Loucy (cell line): ENCODE measurements around the gene C10orf71.

ENCODE experiments used
- H2AFZ ChIP-seq: fragments of 200-600 bp; sonication (generic); 2 replicates; pipeline ENCODE4 v1.6.0; 2016; ENCODE audit warnings: antibody characterized with exemption, mild to moderate bottlenecking, low read length, moderate library complexity
- H3F3A ChIP-seq: fragments of 200-600 bp; 2 replicates; pipeline ENCODE4 v1.6.0; 2016; ENCODE audit warnings: antibody characterized with exemption, low read depth, mild to moderate bottlenecking
- H3K27me3 ChIP-seq: fragments of 200-600 bp; sonication (generic); 2 replicates; pipeline ENCODE4 v1.6.1; 2014; ENCODE audit warnings: low read length, mild to moderate bottlenecking; ENCODE audit not compliant: insufficient read depth, poor library complexity, severe bottlenecking
- H3K36me3 ChIP-seq: fragments of 200-600 bp; sonication (generic); 2 replicates; pipeline ENCODE4 v1.6.1; 2016; ENCODE audit warnings: low read length; ENCODE audit not compliant: insufficient read depth
- H3K4me1 ChIP-seq: fragments of 200-600 bp; sonication (generic); 2 replicates; pipeline ENCODE4 v1.5.1; 2014; ENCODE audit warnings: low read length, mild to moderate bottlenecking; ENCODE audit not compliant: insufficient read depth, poor library complexity, severe bottlenecking
- H3K4me2 ChIP-seq: fragments of 200-600 bp; sonication (generic); 2 replicates; pipeline ENCODE4 v1.6.0; 2014; ENCODE audit warnings: antibody characterized with exemption, low read length, low read depth, mild to moderate bottlenecking; ENCODE audit not compliant: poor library complexity, severe bottlenecking
- H3K4me3 ChIP-seq: fragments of 200-600 bp; sonication (generic); 2 replicates; pipeline ENCODE4 v1.5.1; 2014; ENCODE audit warnings: low read length, mild to moderate bottlenecking, mixed read lengths; ENCODE audit not compliant: poor library complexity, severe bottlenecking
- H3K79me2 ChIP-seq: fragments of 200-600 bp; sonication (generic); 2 replicates; pipeline ENCODE4 v1.6.1; 2014; ENCODE audit warnings: low read length; ENCODE audit not compliant: insufficient read depth
- H3K9ac ChIP-seq: fragments of 200-600 bp; sonication (generic); 2 replicates; pipeline ENCODE4 v1.6.0; 2014; ENCODE audit warnings: mild to moderate bottlenecking, low read depth, low read length, moderate library complexity; ENCODE audit not compliant: poor library complexity, severe bottlenecking
- H3K9me2 ChIP-seq: fragments of 200-600 bp; sonication (generic); replicated peaks from 2 replicates; pipeline ENCODE4 v1.6.1; 2016; ENCODE audit warnings: low read depth, low read length, mixed read lengths
- H3K9me3 ChIP-seq: fragments of 200-600 bp; sonication (generic); 2 replicates; pipeline ENCODE4 v1.6.1; 2014; ENCODE audit warnings: mild to moderate bottlenecking, antibody characterized with exemption, low read length, low read depth; ENCODE audit not compliant: insufficient read depth
- H4K20me1 ChIP-seq: fragments of 200-600 bp; sonication (generic); 2 replicates; pipeline ENCODE4 v1.6.0; 2014; ENCODE audit warnings: antibody characterized with exemption, low read length, mild to moderate bottlenecking; ENCODE audit not compliant: insufficient read depth, poor library complexity, severe bottlenecking
- CTCF ChIP-seq: fragments of 200-600 bp; sonication (generic); conservative IDR thresholded peaks from 2 replicates; pipeline ENCODE4 v1.5.1; 2014; ENCODE audit warnings: mild to moderate bottlenecking, antibody characterized with exemption, low read length
- EZH2phosphoT487 ChIP-seq: fragments of 200-600 bp; IDR thresholded peaks from 2 replicates; pipeline ENCODE4 v1.6.1; 2018; ENCODE audit warnings: antibody characterized with exemption, mild to moderate bottlenecking, moderate library complexity, borderline replicate concordance

C10orf71 gene

GRCh38 chr10:49374740-49375139, 75.8 kb downstream of the C10orf71 start:
- no peaks in the 10 kb centered on the region for H3K36me3 ChIP-seq
- no peak overlapping the region for H3K4me3 ChIP-seq
- H3K9me3 ChIP-seq: no peaks in the 10 kb centered on the region
- no peak overlapping the region for H3K9ac ChIP-seq
- H3F3A ChIP-seq: no peaks in the 10 kb centered on the region
- H3K4me1 ChIP-seq: no peaks in the 10 kb centered on the region
- TF ChIP-seq EZH2phosphoT487: no peak
- TF ChIP-seq CTCF: no peak
- no peak overlapping the region for H3K4me2 ChIP-seq
- H4K20me1 ChIP-seq: no peaks in the 10 kb centered on the region
- no peaks in the 10 kb centered on the region for H3K9me2 ChIP-seq
- no peaks in the 10 kb centered on the region for H3K79me2 ChIP-seq
- no peaks in the 10 kb centered on the region for H3K27me3 ChIP-seq
- H2AFZ ChIP-seq: no peak overlapping the region

- Histone ChIP-seq H3K9me3 (no peaks in the 10 kb centered on the region), H3K4me1 (no peaks in the 10 kb centered on the region), H3K4me2 (no peak overlapping the region), H2AFZ (no peak overlapping the region), H3F3A (no peaks in the 10 kb centered on the region), H4K20me1 (no peaks in the 10 kb centered on the region), H3K27me3 (no peaks in the 10 kb centered on the region), H3K36me3 (no peaks in the 10 kb centered on the region), H3K4me3 (no peak overlapping the region), H3K9ac (no peak overlapping the region), H3K79me2 (no peaks in the 10 kb centered on the region), H3K9me2 (no peaks in the 10 kb centered on the region)
- TF ChIP-seq EZH2phosphoT487: no peak
- no peak for TF ChIP-seq CTCF
These were observed 76.6 kb downstream of the C10orf71 start for GRCh38 chr10:49375611-49376010.
